Lung (tissue), 12 donors: Measurements from ENCODE around the gene SLC7A4. TPM values are rescaled to one million over a fixed set of nuclear protein-coding genes. Genes with fewer than 3 reads are reported as not detected.

Source experiments
- ATAC-seq: fragments of 200-7000 bp; cut with Tn5 transposase; one replicate; pipeline ENCODE4 v1.9.1; 2020; ENCODE audit warnings: moderate number of reproducible peaks; ENCODE audit not compliant: insufficient read depth, low FRiP score
- DNase-seq, 3 donors: peaks; one replicate each; pipeline ENCODE4 v3.0.0-alpha.2; 2013 to 2017
- H3K27ac ChIP-seq, 2 donors: one replicate each; pipeline ENCODE4 v1.5.1; 2013; ENCODE audit warnings: mild to moderate bottlenecking in 2 of 2, moderate library complexity in 2 of 2, control low read depth in 1 of 2, inconsistent platforms in 1 of 2, low read depth in 1 of 2, low read length in 1 of 2
- H3K27me3 ChIP-seq, 3 donors: one replicate each; pipeline ENCODE4 v1.5.1; 2013; ENCODE audit warnings: low read length in 2 of 3; ENCODE audit not compliant: control insufficient read depth in 3 of 3, insufficient read depth in 3 of 3
- H3K36me3 ChIP-seq, 4 donors: one replicate each; pipeline ENCODE4 v1.5.1; 2013; ENCODE audit warnings: low read length in 4 of 4, mild to moderate bottlenecking in 1 of 4, moderate library complexity in 1 of 4; ENCODE audit not compliant: control insufficient read depth in 4 of 4, insufficient read depth in 4 of 4
- H3K4me1 ChIP-seq, 5 donors: one replicate each; pipeline ENCODE4 v1.5.1; 2013; ENCODE audit warnings: low read length in 5 of 5, mild to moderate bottlenecking in 2 of 5, moderate library complexity in 1 of 5; ENCODE audit not compliant: control insufficient read depth in 5 of 5, insufficient read depth in 5 of 5
- H3K4me3 ChIP-seq: one replicate; pipeline ENCODE4 v1.5.1; 2013; ENCODE audit warnings: mild to moderate bottlenecking, control low read depth, moderate library complexity
- H3K9ac ChIP-seq, 2 donors: one replicate each; pipeline ENCODE4 v1.5.1; 2013; ENCODE audit warnings: low read length in 2 of 2, control low read depth in 1 of 2; ENCODE audit not compliant: insufficient read depth in 1 of 2
- H3K9me3 ChIP-seq, 4 donors: one replicate each; pipeline ENCODE4 v1.5.1; 2013; ENCODE audit warnings: low read length in 3 of 4, mild to moderate bottlenecking in 1 of 4, moderate library complexity in 1 of 4; ENCODE audit not compliant: control insufficient read depth in 4 of 4, insufficient read depth in 3 of 4
- WGBS, 2 donors: extraction: QIAGEN DNeasy Blood & Tissue Kit; methylation state at CpG; one replicate each; pipeline ENCODE4 v1.1.7; 2013; 5-methylcytosine and 5-hydroxymethylcytosine counted together
- polyA plus RNA-seq, 2 donors: library from polyadenylated mRNA; stranded (reverse); fragments of 200-250 nt; gene quantifications; one replicate each; pipeline ENCODE4 v1.2.1, GENCODE V29; 2013
- total RNA-seq, 2 donors: library from RNA; depleted of rRNA in 1 of 2; stranded (reverse); fragments of >200 nt in 1 of 2; gene quantifications; one replicate each; pipeline ENCODE4 v1.2.1, GENCODE V29; 2014 to 2021
- TF ChIP-seq, protein P1 (sequence below): IDR thresholded peaks from 2 replicates; pipeline ENCODE4 v1.5.1; 2012; ENCODE audit warnings: mild to moderate bottlenecking; ENCODE audit errors: control extremely low read depth, extremely low read depth
- donor health status: control.
- donor health status: control.
- donor health status: Bipolar disorder and iron deficiency.
- donor health status: healthy.
- donor health status: DM: yes; HTN: yes; CAD: no.

SLC7A4 gene
- total and polyA plus RNA-seq, 4 donors, result 0.18 to 1.1 (median 0.80) TPM

DNA sequence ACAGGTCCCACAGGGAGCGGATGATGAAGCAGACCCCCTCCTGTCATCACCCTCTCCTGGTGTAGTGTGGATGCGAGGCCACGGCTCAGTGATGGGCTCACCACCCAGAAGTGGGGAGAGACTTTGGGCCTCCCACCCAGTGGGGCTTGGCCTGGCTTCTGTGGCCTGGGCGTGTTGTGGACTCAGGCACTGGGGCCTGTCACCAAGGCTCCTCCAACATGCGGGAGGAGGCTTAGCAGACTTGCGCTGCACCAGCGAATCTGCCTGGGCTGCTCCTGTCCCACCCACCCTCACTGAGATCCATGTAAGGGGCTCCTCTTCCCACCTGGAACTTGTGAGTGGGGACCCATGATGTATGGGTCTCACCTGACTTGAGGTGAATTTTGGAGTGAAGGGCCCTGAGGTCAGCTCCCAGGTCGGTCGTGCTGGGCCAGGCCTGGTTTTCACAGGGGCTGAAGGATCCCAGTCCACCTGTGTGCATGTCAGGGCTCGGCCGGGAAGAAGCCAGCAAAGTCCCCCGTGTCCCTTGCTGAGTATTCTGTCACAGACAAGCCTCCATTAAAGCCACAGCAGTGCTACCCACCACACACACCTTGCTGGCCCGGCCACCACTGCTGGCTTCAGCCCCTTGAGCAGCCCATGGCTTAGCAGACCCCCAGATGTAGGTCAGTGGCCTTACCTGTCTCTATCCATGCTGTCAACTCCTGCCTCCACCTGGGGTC lies 34.7 kb downstream of the SLC7A4 start:
- TF ChIP-seq, protein P1, sequence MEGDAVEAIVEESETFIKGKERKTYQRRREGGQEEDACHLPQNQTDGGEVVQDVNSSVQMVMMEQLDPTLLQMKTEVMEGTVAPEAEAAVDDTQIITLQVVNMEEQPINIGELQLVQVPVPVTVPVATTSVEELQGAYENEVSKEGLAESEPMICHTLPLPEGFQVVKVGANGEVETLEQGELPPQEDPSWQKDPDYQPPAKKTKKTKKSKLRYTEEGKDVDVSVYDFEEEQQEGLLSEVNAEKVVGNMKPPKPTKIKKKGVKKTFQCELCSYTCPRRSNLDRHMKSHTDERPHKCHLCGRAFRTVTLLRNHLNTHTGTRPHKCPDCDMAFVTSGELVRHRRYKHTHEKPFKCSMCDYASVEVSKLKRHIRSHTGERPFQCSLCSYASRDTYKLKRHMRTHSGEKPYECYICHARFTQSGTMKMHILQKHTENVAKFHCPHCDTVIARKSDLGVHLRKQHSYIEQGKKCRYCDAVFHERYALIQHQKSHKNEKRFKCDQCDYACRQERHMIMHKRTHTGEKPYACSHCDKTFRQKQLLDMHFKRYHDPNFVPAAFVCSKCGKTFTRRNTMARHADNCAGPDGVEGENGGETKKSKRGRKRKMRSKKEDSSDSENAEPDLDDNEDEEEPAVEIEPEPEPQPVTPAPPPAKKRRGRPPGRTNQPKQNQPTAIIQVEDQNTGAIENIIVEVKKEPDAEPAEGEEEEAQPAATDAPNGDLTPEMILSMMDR, result no peak
- Histone ChIP-seq H3K4me1 (peaks cover 3 to 17% (median 9%) of the 10 kb centered on the region in 5 donors), H3K27ac (no peak overlapping the region), H3K36me3 (peaks cover 0 to 65% (median 6%) of the 10 kb centered on the region in 4 donors), H3K4me3 (no peak overlapping the region), H3K9ac (no peak overlapping the region), H3K27me3 (no peaks in the 10 kb centered on the region), H3K9me3 (no peaks in the 10 kb centered on the region)
- ATAC-seq (no peak), DNase-seq (no peak)
- 86 to 91% methylated on average over 13 of the region's 13 CpGs for WGBS, 2 donors

DNA sequence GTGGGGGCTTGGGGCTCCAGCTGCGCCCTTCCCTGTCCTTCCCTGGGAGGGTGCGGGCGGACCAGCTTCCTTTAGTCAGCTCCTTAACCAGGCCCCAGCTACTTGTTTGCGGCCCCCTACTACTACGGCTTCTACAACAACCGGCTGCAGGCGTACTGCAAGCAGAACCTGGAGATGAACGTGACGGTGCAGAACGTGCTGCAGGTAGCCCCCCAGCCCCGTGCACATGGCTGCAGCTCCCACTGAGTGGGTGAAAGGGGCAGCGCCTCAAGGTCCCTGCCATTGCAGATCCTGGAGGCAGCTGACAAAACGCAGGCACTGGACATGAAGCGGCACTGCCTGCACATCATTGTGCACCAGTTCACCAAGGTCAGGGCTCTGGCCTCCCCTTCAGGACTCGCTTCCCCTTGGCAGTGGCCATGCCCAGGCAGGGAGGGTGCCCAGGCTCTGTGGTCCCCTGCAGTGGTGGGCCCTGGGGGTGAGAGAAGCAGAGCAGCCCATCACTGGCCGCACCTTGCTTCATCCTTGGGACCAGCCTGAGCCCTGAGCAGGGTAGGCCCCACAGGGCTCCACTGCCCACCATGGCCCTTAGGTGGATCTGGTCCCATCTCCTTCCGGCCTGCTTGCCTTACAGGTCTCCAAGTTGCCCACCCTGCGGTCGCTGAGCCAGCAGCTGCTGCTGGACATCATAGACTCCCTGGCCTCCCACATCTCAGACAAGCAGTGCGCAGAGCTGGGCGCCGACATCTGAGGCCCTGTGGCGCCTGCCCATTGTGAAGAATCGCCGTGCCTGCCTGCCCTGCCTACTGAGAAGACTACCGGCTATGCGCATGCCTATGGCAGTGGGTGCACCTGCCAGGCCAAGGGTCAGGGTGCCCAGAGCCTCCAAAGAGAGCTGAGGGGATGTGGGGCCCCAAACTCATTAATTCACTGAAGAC lies 35.5 kb downstream of the SLC7A4 start:
- DNase-seq (no peak), ATAC-seq (no peak)
- Histone ChIP-seq H3K4me1 (peaks cover 3 to 16% (median 9%) of the 10 kb centered on the region in 5 donors), H3K9me3 (no peaks in the 10 kb centered on the region), H3K36me3 (peaks cover 3 to 74% (median 10%) of the 10 kb centered on the region in 4 donors), H3K9ac (no peak overlapping the region), H3K4me3 (no peak overlapping the region), H3K27ac (no peak overlapping the region), H3K27me3 (no peaks in the 10 kb centered on the region)
- TF ChIP-seq, protein P1, result no peak
- WGBS, 2 donors, result 92 to 93% methylated on average over 27 of the region's 27 CpGs

DNA sequence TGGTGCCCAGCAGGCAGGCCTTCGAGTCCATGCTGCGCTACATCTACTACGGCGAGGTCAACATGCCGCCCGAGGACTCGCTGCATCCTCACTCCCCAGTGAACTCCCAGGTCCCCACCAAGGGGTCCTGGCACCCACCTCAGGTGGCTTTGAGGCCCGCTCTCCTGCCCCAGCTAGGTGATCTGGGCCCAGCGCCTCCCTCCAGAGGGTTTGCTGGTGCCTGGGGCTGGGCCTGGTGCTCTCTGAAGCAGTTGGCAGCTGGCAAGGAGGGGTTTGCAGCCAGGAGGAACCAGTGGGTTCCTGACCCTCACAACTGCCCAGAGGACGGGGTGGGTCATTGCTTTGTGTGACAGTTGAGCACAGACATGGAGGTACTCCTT lies 36.3 kb downstream of the SLC7A4 start:
- no peaks in the 10 kb centered on the region for H3K9me3 ChIP-seq
- H3K27ac ChIP-seq, result no peak overlapping the region
- H3K27me3 ChIP-seq, result no peaks in the 10 kb centered on the region
- DNase-seq (no peak), ATAC-seq (no peak)
- no peak overlapping the region for H3K4me3 ChIP-seq
- 96 to 98% methylated on average over 9 to 10 of the region's 10 CpGs for WGBS, 2 donors
- H3K4me1 ChIP-seq, result peaks cover 3 to 13% (median 9%) of the 10 kb centered on the region in 5 donors
- TF ChIP-seq, protein P1, result no peak
- H3K9ac ChIP-seq, result no peak overlapping the region
- peaks cover 3 to 81% (median 11%) of the 10 kb centered on the region in 4 donors for H3K36me3 ChIP-seq
